Neuron (in vitro differentiated cells): ENCODE data around the gene COX8C.

Experiments used
- H2AFZ ChIP-seq: one replicate; pipeline ENCODE4 v1.6.1; 2013; ENCODE audit warnings: low read depth, mild to moderate bottlenecking, inconsistent platforms, low read length, moderate library complexity
- H3K27me3 ChIP-seq: one replicate; pipeline ENCODE4 v1.6.1; 2013; ENCODE audit warnings: low read length; ENCODE audit not compliant: insufficient read depth
- H3K36me3 ChIP-seq: one replicate; pipeline ENCODE4 v1.6.1; 2013; ENCODE audit warnings: low read length; ENCODE audit not compliant: insufficient read depth
- H3K4me1 ChIP-seq: one replicate; pipeline ENCODE4 v1.6.1; 2013; ENCODE audit warnings: low read length; ENCODE audit not compliant: insufficient read depth
- H3K4me3 ChIP-seq: 2 replicates; pipeline ENCODE4 v1.5.1; 2013; ENCODE audit warnings: mild to moderate bottlenecking, low read length, moderate library complexity
- H3K9me3 ChIP-seq: one replicate; pipeline ENCODE4 v1.6.1; 2013; ENCODE audit warnings: low read length

Gene COX8C

DNA sequence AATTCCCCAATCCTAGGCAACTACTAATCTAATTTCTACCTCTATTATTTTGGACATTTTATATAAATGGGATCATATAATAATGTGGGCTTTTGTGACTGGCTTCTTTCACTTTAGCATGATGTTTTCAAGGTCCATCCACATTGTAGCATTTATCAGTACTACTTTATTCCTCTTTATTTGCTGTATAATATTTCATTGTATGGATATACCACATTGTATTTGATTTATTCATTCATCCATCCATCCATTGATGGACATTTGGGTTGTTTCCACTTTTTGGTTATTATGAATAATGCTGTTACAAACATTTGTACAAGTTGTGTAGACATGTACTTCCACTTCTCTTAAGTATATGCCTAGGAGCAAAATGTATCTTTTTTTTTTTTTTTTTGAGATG lies 31.4 kb upstream of the COX8C start:
- H3K9me3 ChIP-seq = no peaks in the 10 kb centered on the region
- H3K4me3 ChIP-seq = no peak overlapping the region
- no peak overlapping the region for H2AFZ ChIP-seq
- no peaks in the 10 kb centered on the region for H3K4me1 ChIP-seq
- H3K36me3 ChIP-seq = no peaks in the 10 kb centered on the region
- no peaks in the 10 kb centered on the region for H3K27me3 ChIP-seq

DNA sequence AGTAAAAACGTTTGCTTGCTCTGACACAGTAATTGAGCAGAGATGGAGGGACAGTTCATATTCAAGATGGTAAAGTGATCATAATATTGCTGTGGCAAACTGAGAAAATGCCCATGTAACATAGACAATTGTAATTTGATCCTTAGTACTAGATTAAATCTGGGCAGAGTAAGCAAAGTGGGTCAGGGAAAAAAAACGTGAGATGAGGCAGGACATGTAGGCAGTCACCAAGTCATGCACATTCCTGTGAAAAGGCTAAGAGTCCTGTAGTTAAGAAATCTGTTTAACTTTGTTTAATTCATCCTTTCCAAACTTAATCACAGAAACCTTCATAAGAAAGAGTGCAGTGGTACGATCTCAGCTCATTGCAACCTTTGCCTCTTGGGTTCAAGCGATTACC lies 30.3 kb upstream of the COX8C start:
- Histone ChIP-seq H3K4me3 (no peak overlapping the region), H3K27me3 (no peaks in the 10 kb centered on the region), H3K36me3 (peaks cover under 1% of the 10 kb centered on the region), H3K9me3 (no peaks in the 10 kb centered on the region), H3K4me1 (no peaks in the 10 kb centered on the region), H2AFZ (no peak overlapping the region)

DNA sequence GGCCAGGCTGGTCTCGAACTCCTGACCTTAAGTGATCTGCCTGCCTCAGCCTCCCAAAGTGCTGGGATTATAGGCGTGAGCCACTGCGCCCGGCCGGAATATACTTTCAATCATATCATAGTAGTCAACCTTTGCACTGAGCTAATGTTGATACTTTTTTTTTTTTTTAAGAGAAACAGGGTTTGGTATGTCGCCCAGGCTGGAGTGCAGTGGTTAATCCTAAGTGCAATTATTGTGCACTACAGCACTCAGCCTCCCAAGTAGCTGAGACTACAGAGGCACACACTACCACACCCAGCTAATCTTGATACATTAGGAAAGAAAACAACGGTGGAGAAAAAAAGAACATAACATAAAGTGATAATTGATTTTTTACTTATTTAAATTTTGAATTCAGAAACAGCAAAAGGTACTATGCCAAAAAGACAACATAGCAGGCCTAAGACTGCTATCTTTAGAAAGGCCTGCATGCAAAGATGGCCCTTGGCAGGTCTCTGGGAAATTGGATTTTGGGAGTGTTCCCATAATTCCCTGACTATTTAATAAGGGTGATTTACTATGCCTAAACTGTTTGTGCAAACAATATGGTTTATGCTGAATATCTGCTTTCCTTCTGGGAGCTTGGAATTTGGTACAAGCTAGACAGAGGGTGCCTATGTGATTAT lies 29.6 kb upstream of the COX8C start:
- no peak overlapping the region for H3K4me3 ChIP-seq
- no peaks in the 10 kb centered on the region for H3K9me3 ChIP-seq
- peaks cover 5% of the 10 kb centered on the region for H3K36me3 ChIP-seq
- H2AFZ ChIP-seq = no peak overlapping the region
- no peaks in the 10 kb centered on the region for H3K27me3 ChIP-seq
- H3K4me1 ChIP-seq = no peaks in the 10 kb centered on the region

DNA sequence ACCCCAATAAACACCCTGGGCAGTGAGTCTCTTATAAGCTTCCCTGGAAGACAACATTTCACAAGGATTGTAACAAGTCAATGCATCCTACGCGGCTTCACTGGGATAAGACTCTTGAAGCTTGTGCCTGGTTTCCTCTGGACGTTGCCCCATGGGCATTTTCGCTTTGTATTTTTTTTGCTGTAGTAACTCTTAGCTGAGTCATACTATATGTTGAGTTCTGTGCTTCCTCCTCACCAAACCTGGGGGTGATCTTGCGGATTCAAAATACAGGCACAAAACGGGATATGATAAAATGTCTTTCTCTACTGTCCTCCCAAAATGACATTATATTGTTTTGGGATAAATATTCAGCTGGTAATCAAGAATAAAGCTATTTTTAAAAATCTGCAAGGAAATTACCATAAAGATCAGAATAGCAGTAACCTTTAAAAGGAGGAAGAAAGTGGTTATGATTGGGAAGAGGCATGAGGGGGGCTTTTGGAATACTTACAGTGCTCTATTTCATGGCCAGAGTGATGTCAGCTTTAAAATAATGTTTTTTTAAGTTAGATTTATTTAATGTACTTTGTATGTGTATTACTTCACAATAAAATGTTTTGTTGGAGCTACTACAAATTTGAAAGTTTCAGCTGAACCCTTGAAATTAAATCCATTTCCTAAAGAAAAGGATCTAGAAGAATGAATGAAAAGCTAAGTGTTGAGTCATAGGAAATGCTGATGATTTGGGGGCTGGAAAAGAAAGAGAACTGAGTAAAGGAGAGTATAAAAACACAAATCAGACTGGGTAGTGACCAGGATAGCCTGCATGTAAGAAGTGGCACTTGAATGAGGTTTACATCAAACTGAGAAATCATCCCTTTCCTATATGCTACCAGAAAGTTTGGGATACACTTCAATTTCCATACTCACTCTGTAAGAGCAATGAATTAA lies 28.8 kb upstream of the COX8C start:
- Histone ChIP-seq H3K27me3 (no peaks in the 10 kb centered on the region), H3K4me1 (no peaks in the 10 kb centered on the region), H3K36me3 (peaks cover 11% of the 10 kb centered on the region), H3K9me3 (no peaks in the 10 kb centered on the region), H3K4me3 (no peak overlapping the region), H2AFZ (no peak overlapping the region)

DNA sequence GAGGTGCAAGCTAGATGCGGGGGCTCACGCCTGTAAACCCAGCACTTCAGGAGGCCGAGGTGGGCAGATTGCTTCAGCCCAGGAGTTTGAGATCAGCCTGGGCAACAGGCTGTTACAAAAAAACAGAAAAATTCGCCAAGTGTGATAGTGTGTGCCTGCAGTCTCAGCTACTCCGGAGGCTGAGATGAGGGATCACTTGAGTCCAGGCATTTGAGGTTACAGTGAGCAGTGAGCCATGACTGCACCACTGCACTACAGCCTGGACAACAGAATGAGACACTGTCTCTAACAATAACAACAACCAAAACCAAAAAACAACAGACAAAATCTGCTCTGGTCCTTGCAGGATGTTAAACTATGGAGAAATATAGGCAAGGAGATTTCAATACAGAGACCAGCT lies 28.1 kb upstream of the COX8C start:
- no peak overlapping the region for H3K4me3 ChIP-seq
- no peaks in the 10 kb centered on the region for H3K9me3 ChIP-seq
- no peak overlapping the region for H2AFZ ChIP-seq
- H3K27me3 ChIP-seq = no peaks in the 10 kb centered on the region
- no peaks in the 10 kb centered on the region for H3K4me1 ChIP-seq
- peaks cover 14% of the 10 kb centered on the region for H3K36me3 ChIP-seq

DNA sequence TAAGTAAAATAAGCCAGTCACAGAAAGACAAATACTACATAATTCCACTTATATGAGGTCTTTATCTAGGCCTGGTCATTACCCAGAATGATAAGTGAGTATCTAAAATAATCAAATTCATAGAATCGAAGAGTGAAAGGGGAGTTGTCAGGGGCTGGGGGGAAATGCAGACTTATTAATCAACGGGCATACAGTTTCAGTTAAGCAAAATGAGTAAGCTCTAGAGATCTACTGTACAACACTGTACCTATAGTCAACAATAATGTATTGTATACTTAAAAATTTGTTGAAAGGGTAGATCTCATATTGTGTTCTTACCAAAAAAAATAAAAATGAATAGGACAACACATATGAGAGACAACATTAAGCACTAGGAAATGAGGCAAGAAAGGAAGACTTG lies 27.5 kb upstream of the COX8C start:
- Histone ChIP-seq H3K27me3 (no peaks in the 10 kb centered on the region), H3K4me1 (no peaks in the 10 kb centered on the region), H3K4me3 (no peak overlapping the region), H3K9me3 (no peaks in the 10 kb centered on the region), H3K36me3 (peaks cover 18% of the 10 kb centered on the region), H2AFZ (no peak overlapping the region)

DNA sequence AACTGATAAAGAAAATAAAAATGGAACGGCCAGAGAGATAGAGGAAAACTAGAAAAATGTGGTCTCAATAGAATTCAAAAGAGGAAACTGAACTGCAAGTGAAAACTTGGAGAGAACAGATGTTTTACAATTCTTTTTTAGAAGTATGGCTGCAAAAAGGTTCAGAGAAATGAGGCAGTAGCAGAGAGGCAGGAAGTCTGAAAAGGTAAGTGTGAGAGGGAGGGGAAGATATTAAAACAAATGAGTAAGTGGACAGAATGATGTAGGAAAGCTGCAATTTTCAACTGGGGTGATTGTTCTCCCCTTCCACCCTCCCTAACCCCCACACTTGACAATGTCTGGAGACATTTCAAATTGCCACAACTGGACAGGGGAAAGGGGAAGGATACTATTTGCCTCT lies 27.0 kb upstream of the COX8C start:
- Histone ChIP-seq H3K36me3 (peaks cover 21% of the 10 kb centered on the region), H3K4me3 (no peak overlapping the region), H3K9me3 (no peaks in the 10 kb centered on the region), H2AFZ (no peak overlapping the region), H3K4me1 (no peaks in the 10 kb centered on the region), H3K27me3 (no peaks in the 10 kb centered on the region)

DNA sequence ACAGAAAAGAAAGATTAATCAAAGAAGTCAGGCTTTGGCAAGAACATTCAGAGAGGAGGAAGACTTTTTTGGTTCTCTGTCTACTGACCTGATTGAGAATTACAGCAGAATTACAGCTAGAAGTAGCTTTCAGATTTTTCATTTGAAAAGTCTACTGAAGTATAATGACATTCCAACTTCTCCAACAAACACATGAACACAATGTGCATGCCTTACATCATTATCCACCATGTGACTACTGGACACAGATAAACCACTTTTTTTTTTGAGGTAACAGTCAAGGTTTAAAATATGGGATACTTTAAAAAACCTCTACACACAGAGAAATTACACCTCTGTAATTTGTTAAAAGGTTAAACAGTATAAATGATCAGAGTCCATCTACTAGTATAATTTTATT lies 26.5 kb upstream of the COX8C start:
- Histone ChIP-seq H2AFZ (no peak overlapping the region), H3K9me3 (no peaks in the 10 kb centered on the region), H3K27me3 (no peaks in the 10 kb centered on the region), H3K4me3 (no peak overlapping the region), H3K4me1 (no peaks in the 10 kb centered on the region), H3K36me3 (peaks cover 21% of the 10 kb centered on the region)

DNA sequence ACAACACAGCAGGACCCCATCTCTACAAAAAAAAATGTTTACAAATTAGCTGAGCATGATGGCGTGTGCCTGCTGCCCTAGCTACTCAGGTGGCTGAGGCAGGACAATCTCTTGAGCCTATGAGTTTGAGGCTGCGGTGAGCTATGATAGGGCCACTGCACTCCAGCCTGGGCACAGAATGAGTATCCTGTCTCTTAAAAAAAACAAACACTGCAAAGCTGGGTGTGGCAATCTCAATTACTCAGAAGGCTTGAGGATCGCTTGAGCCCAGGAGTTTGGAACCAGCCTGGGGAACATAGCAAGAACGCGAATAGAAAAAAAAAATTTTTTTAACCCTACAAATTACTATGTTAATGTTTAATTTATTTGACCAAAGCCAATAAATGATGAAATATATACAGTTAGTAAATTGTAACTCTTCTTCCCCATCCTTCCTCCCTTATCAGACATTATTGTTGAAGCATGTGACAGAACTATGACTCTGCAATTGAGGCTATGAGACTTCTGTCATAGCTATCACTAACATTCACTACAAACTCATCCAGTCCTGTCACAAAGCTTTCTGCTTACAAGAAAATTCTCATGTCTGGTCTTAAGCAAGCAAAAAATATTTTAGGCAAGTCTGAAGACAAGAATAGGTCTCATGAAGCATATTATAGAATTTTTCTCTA lies 23.9 kb upstream of the COX8C start:
- Histone ChIP-seq H3K4me1 (no peaks in the 10 kb centered on the region), H3K9me3 (no peaks in the 10 kb centered on the region), H2AFZ (no peak overlapping the region), H3K4me3 (no peak overlapping the region), H3K36me3 (peaks cover 21% of the 10 kb centered on the region), H3K27me3 (no peaks in the 10 kb centered on the region)

DNA sequence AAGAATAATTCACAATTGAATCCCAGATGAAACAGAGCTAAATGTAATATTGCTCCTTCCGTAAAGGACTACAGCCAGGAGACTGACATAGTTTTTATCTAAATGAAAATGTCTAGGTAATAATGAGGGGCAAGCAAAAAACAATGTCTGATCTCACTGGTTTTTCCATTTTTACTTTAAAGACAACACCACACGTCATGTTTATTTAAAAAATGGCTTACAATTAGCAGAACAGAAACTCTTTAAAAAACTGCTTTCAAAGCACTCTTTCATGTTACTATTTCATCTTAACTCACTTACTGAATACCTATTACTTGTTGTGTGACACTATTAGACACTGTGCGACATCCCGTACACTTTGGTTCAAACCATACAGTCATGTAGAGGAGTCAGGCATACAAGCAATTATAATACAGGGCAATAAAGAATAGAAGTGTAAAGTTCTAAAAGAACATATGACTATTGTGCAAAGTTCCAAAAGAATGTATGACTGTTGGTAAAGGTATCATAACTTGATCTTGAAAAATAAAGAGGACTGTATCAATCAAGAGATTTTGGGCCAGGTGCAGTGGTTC lies 23.3 kb upstream of the COX8C start:
- no peak overlapping the region for H2AFZ ChIP-seq
- no peak overlapping the region for H3K4me3 ChIP-seq
- peaks cover 21% of the 10 kb centered on the region for H3K36me3 ChIP-seq
- no peaks in the 10 kb centered on the region for H3K4me1 ChIP-seq
- H3K9me3 ChIP-seq = no peaks in the 10 kb centered on the region
- H3K27me3 ChIP-seq = no peaks in the 10 kb centered on the region

DNA sequence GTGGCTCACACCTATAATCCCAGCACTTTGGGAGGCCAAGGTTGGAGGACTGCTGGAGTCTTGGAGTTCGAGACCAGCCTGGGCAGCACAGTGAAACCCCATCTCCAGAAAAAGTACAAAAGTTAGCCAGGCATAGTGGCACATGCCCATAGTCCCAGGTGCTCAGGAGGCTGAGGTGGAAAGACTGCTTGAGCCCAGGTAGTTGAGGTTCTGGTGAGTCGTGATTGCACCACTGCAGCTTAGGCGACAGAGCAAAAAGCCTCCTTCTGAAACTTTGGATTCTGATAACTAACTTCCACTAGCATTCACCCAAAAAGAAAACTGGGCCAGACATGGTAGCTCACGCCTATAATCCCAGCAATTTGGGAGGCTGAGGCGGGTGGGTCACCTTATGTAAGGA lies 20.8 kb upstream of the COX8C start:
- H3K4me1 ChIP-seq = peaks cover 7% of the 10 kb centered on the region
- peaks cover 21% of the 10 kb centered on the region for H3K36me3 ChIP-seq
- H3K9me3 ChIP-seq = no peaks in the 10 kb centered on the region
- H3K4me3 ChIP-seq = no peak overlapping the region
- H2AFZ ChIP-seq = no peak overlapping the region
- H3K27me3 ChIP-seq = no peaks in the 10 kb centered on the region

DNA sequence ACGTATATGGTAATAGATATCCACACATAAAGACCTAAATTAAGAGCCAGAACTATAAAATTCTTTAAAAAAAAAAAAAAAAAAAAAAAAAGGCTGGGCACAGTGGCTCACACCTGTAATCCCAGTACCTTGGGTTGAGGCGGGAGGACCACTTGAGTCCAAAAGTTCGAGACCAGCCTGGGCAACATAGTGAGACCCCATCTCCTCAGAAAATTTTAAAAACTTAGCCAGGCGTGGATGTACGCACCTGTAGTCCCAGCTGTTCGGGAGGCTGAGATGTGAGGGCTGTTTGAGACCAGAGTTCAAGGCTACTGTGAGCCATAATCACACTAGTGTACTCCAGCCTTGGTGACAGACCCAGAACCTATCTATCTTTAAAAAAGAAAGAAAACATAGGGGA lies 18.4 kb upstream of the COX8C start:
- no peaks in the 10 kb centered on the region for H3K27me3 ChIP-seq
- H3K4me1 ChIP-seq = peaks cover 17% of the 10 kb centered on the region
- H3K9me3 ChIP-seq = no peaks in the 10 kb centered on the region
- peaks cover 10% of the 10 kb centered on the region for H3K36me3 ChIP-seq
- no peak overlapping the region for H2AFZ ChIP-seq
- no peak overlapping the region for H3K4me3 ChIP-seq
